Keratinocyte (primary cell): ENCODE data around the gene UBE2O. TPM values are rescaled to one million over a fixed set of nuclear protein-coding genes. Genes with fewer than 3 reads are reported as not detected.

Experiments used
- DNase-seq: peaks from one replicate; pipeline ENCODE4 v3.0.0-alpha.2; 2011; ENCODE audit warnings: low read depth, missing footprints, low spot score
- FAIRE-seq: peaks from 2 replicates; lab custom pipeline; 2011; peaks lifted over from hg19 to GRCh38; lab: Jason Lieb, UNC
- H2AFZ ChIP-seq: 2 replicates; pipeline ENCODE4 v1.6.0; 2012; ENCODE audit warnings: low read length, control low read depth, inconsistent platforms; ENCODE audit not compliant: control insufficient read depth
- H3K27ac ChIP-seq: 2 replicates; pipeline ENCODE4 v1.5.1; 2011; ENCODE audit warnings: low read length; ENCODE audit not compliant: control insufficient read depth, insufficient read depth
- H3K27me3 ChIP-seq: 3 replicates; pipeline ENCODE4 v1.6.0; 2011; ENCODE audit warnings: low read length; ENCODE audit not compliant: control insufficient read depth, insufficient read depth; ENCODE audit errors: extremely low read depth
- H3K36me3 ChIP-seq, 2 experiments: 2 replicates in 1 of 2; 3 replicates in 1 of 2; pipeline ENCODE4 v1.5.1; 2011; ENCODE audit warnings: low read length in 2 of 2, mild to moderate bottlenecking in 1 of 2; ENCODE audit not compliant: control insufficient read depth in 2 of 2, insufficient read depth in 2 of 2; ENCODE audit errors: extremely low read depth in 1 of 2
- H3K4me1 ChIP-seq: 3 replicates; pipeline ENCODE4 v1.5.1; 2011; ENCODE audit warnings: low read length; ENCODE audit not compliant: control insufficient read depth, insufficient read depth; ENCODE audit errors: extremely low read depth
- H3K4me2 ChIP-seq: 3 replicates; pipeline ENCODE4 v1.6.0; 2011; ENCODE audit warnings: low read depth, low read length; ENCODE audit not compliant: control insufficient read depth, insufficient read depth; ENCODE audit errors: extremely low read depth
- H3K4me3 ChIP-seq, 3 experiments: fragments of 200-600 bp in 1 of 3; sonication (generic) in 1 of 3; 2 replicates in 2 of 3; 3 replicates in 1 of 3; pipeline ENCODE4 v1.5.1; 2011 to 2016; ENCODE audit warnings: low read length in 3 of 3, mild to moderate bottlenecking in 3 of 3, control low read depth in 2 of 3, inconsistent platforms in 1 of 3, low read depth in 1 of 3, mixed read lengths in 1 of 3, mixed run types in 1 of 3, moderate library complexity in 1 of 3; ENCODE audit not compliant: control insufficient read depth in 2 of 3, insufficient read depth in 2 of 3; ENCODE audit errors: extremely low read depth in 1 of 3
- H3K79me2 ChIP-seq: 2 replicates; pipeline ENCODE4 v1.6.0; 2012; ENCODE audit warnings: low read length; ENCODE audit not compliant: control insufficient read depth, insufficient read depth
- H3K9ac ChIP-seq: 3 replicates; pipeline ENCODE4 v1.6.0; 2011; ENCODE audit warnings: low read length; ENCODE audit not compliant: control insufficient read depth, insufficient read depth; ENCODE audit errors: extremely low read depth
- H3K9me1 ChIP-seq: 3 replicates; pipeline ENCODE4 v1.6.0; 2011; ENCODE audit warnings: low read length; ENCODE audit not compliant: control insufficient read depth, insufficient read depth; ENCODE audit errors: extremely low read depth
- H3K9me3 ChIP-seq: 2 replicates; pipeline ENCODE4 v1.5.1; 2012; ENCODE audit warnings: low read depth, low read length; ENCODE audit not compliant: control insufficient read depth
- H4K20me1 ChIP-seq: 3 replicates; pipeline ENCODE4 v1.6.0; 2011; ENCODE audit warnings: low read length; ENCODE audit not compliant: control insufficient read depth, insufficient read depth; ENCODE audit errors: extremely low read depth
- EZH2 ChIP-seq: IDR thresholded peaks from one replicate; pipeline ENCODE4 v1.6.1; 2012; ENCODE audit warnings: inconsistent platforms, mild to moderate bottlenecking, low read length, moderate library complexity
- dilution Hi-C: fragments of 300-500 bp; cut with MboI; formaldehyde crosslinking; loops from one replicate; pipeline ENCODE4 v1.7.0; 2020; ENCODE audit warnings: low sequenced_read_pairs; ENCODE audit not compliant: extremely low pct_ligation_motif_present
- polyA plus RNA-seq, 5 experiments: library from polyadenylated mRNA; depleted of rRNA in 3 of 5; stranded (reverse) in 3 of 5; stranded (forward) in 1 of 5; unstranded in 1 of 5; fragments of >200 nt; gene quantifications; 1 replicate in 1 of 5; 2 replicates in 3 of 5; 3 replicates in 1 of 5; pipeline versions ENCODE4 v1.2.1 to v1.2.3, GENCODE V29; 2011 to 2012; ENCODE audit warnings: missing spikeins in 2 of 5, low read depth in 1 of 5, low replicate concordance in 1 of 5
- TF ChIP-seq, protein P1 (sequence below), 3 experiments: IDR thresholded peaks in 1 of 3; conservative IDR thresholded peaks in 1 of 3; optimal IDR thresholded peaks in 1 of 3; 2 replicates in 2 of 3; 3 replicates in 1 of 3; pipeline versions ENCODE3 to v1.5.1; 2011; ENCODE audit warnings: low read length in 3 of 3, mild to moderate bottlenecking in 3 of 3, moderate library complexity in 2 of 3, control low read depth in 1 of 3, inconsistent platforms in 1 of 3; ENCODE audit not compliant: insufficient read depth in 2 of 3; ENCODE audit errors: extremely low read depth in 1 of 3

Gene UBE2O
- polyA plus RNA-seq, 1 donor (not counting 4 experiments of a cell fraction or from before 2014, with no cell fraction given) = 10.9 TPM

DNA sequence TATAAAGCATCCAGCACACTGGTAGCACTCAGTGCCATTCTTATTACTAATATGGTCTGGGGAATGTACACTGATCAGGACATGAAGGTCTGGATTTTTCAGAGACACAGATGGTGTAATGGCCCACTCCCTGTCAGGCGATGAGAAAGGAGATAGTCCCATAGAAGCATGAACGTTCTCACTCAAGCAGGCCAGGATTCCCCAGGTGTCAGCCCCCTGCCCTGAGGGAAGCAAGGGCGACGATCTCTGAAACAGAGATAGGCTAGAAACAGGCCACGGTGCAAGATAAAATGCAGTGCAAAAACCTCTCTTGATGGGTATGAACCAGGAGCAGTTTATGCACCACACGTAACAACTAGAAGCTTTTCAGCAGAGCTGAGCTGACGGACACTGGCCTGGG is 109.8 kb downstream of the UBE2O start:
- no peaks in the 10 kb centered on the region for H3K79me2 ChIP-seq

DNA sequence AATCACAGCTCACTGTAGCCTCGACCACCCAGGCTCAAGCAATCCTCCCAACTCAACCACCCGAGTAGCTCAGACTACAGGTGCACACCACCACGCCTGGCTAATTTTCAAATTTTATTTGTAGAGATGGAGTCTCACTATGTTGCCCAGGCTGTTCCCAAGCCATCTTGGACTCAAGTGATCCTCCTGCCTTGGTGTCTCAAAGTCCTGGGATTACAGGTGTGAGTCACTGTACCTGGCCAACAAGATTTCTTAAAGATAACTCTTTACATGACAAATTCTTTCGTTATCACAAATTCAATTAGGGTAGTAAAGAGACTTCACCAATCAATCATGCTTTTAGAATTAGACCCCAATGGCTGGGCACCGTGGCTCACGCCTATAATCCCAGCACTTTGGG is 111.7 kb downstream of the UBE2O start:
- H3K9me1 ChIP-seq = no peaks in the 10 kb centered on the region
- H3K79me2 ChIP-seq = peaks cover 6% of the 10 kb centered on the region
- no peaks in the 10 kb centered on the region for H3K4me1 ChIP-seq
- H3K4me2 ChIP-seq = no peak overlapping the region
- H3K4me3 ChIP-seq = no peak overlapping the region
- H3K27me3 ChIP-seq = no peaks in the 10 kb centered on the region
- H3K9me3 ChIP-seq = no peaks in the 10 kb centered on the region
- no peaks in the 10 kb centered on the region for H4K20me1 ChIP-seq
- TF ChIP-seq, protein P1, sequence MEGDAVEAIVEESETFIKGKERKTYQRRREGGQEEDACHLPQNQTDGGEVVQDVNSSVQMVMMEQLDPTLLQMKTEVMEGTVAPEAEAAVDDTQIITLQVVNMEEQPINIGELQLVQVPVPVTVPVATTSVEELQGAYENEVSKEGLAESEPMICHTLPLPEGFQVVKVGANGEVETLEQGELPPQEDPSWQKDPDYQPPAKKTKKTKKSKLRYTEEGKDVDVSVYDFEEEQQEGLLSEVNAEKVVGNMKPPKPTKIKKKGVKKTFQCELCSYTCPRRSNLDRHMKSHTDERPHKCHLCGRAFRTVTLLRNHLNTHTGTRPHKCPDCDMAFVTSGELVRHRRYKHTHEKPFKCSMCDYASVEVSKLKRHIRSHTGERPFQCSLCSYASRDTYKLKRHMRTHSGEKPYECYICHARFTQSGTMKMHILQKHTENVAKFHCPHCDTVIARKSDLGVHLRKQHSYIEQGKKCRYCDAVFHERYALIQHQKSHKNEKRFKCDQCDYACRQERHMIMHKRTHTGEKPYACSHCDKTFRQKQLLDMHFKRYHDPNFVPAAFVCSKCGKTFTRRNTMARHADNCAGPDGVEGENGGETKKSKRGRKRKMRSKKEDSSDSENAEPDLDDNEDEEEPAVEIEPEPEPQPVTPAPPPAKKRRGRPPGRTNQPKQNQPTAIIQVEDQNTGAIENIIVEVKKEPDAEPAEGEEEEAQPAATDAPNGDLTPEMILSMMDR (optimal IDR thresholded peaks at IDR 0.05 in 1 of 3, IDR thresholded peaks at IDR 0.05 in 1 of 3, conservative IDR thresholded peaks at IDR 0.05 in 1 of 3; ENCODE audit: extremely low read depth in 1 of 3, insufficient read depth in 2 of 3, low read length in 3 of 3) = no peak
- TF ChIP-seq EZH2 = no peak
- no peak for FAIRE-seq
- DNase-seq = no peak
- no peak overlapping the region for H3K27ac ChIP-seq
- dilution Hi-C loops = no loop called here
- H3K9ac ChIP-seq = no peak overlapping the region
- H3K36me3 ChIP-seq = peaks cover 13% of the 10 kb centered on the region in 2 experiments
- H2AFZ ChIP-seq = no peak overlapping the region

More for the DNA sequence above, 109.8 kb downstream of the UBE2O start:
- H3K9me1 ChIP-seq = no peaks in the 10 kb centered on the region
- dilution Hi-C loops = no loop called here
- H3K9me3 ChIP-seq = no peaks in the 10 kb centered on the region
- H2AFZ ChIP-seq = no peak overlapping the region
- no peak overlapping the region for H3K4me3 ChIP-seq
- no peak for FAIRE-seq
- no peak for DNase-seq
- TF ChIP-seq EZH2 = no peak
- TF ChIP-seq, protein P1 (optimal IDR thresholded peaks at IDR 0.05 in 1 of 3, IDR thresholded peaks at IDR 0.05 in 1 of 3, conservative IDR thresholded peaks at IDR 0.05 in 1 of 3; ENCODE audit: extremely low read depth in 1 of 3, insufficient read depth in 2 of 3, low read length in 3 of 3) = no peak
- H3K4me1 ChIP-seq = no peaks in the 10 kb centered on the region
- no peak overlapping the region for H3K4me2 ChIP-seq
- H3K36me3 ChIP-seq = peaks cover 13 to 21% of the 10 kb centered on the region in 2 experiments
- H3K9ac ChIP-seq = no peak overlapping the region
- H3K27me3 ChIP-seq = no peaks in the 10 kb centered on the region
- no peaks in the 10 kb centered on the region for H4K20me1 ChIP-seq
- no peak overlapping the region for H3K27ac ChIP-seq

Other genes starting within 250 kb of the UBE2O start
- not detected in 3 replicates for gene RNF157, start 212.7 kb downstream of the UBE2O start, polyA plus RNA-seq
- 9.4 to 33.9 TPM (median 28.7 TPM) in 3 replicates for gene UBALD2, start 187.8 kb downstream of the UBE2O start, polyA plus RNA-seq
- 1.1 to 4.8 TPM (median 1.6 TPM) in 3 replicates for gene QRICH2, start 144.9 kb downstream of the UBE2O start, polyA plus RNA-seq
- gene PRPSAP1, start 99.2 kb downstream of the UBE2O start, polyA plus RNA-seq = 41.7 to 76.4 TPM (median 51.4 TPM) in 3 replicates
- gene SPHK1, start 68.5 kb downstream of the UBE2O start, polyA plus RNA-seq = 50.2 to 113 TPM (median 84.7 TPM) in 3 replicates
- gene AANAT, start 14.5 kb upstream of the UBE2O start, polyA plus RNA-seq = not detected in 3 replicates
- gene RHBDF2, start 48.3 kb upstream of the UBE2O start, polyA plus RNA-seq = 14.9 to 22.6 TPM (median 20.6 TPM) in 3 replicates
- 10.3 to 26.1 TPM (median 15.3 TPM) in 3 replicates for gene CYGB, start 84.6 kb upstream of the UBE2O start, polyA plus RNA-seq
- 0.65 to 1.7 TPM (median 1.2 TPM) in 3 replicates for gene PRCD, start 86.9 kb upstream of the UBE2O start, polyA plus RNA-seq
- gene ST6GALNAC2, start 132.7 kb upstream of the UBE2O start, polyA plus RNA-seq = 38.7 to 63.2 TPM (median 45.8 TPM) in 3 replicates
- 0.28 to 0.84 TPM (median 0.46 TPM) in 3 replicates for gene ST6GALNAC1, start 190.6 kb upstream of the UBE2O start, polyA plus RNA-seq